ENCODE data around the gene HS3ST4. TPM values are rescaled to one million over a fixed set of nuclear protein-coding genes. Genes with fewer than 3 reads are reported as not detected.

The HS3ST4 gene
- total and polyA plus RNA-seq, 4 donors, result 4.2 to 18.3 (median 12.6) TPM

- WGBS (ENCODE audit: insufficient coverage), result 58% methylated on average over 1 of the region's 2 CpGs
- Histone ChIP-seq H3K9me3 (ENCODE audit: control insufficient read depth, insufficient read depth, low read length) (no peaks in the 10 kb centered on the region), H3K27ac (ENCODE audit: low read depth, low read length) (no peak overlapping the region), H3K4me3 (ENCODE audit: low read depth, low read length) (no peak overlapping the region), H3K36me3 (ENCODE audit: control insufficient read depth, insufficient read depth, low read length) (no peaks in the 10 kb centered on the region), H3K4me1 (ENCODE audit: control insufficient read depth, insufficient read depth, low read length) (no peaks in the 10 kb centered on the region), H3K27me3 (ENCODE audit: control insufficient read depth, insufficient read depth, low read length) (no peaks in the 10 kb centered on the region)
- DNase-seq (ENCODE audit: low read depth in 4 of 6, low spot score in 6 of 6), result no peak
Measured at GRCh38 chr16:25835126-25835525, 143.4 kb downstream of the HS3ST4 start.

DNA sequence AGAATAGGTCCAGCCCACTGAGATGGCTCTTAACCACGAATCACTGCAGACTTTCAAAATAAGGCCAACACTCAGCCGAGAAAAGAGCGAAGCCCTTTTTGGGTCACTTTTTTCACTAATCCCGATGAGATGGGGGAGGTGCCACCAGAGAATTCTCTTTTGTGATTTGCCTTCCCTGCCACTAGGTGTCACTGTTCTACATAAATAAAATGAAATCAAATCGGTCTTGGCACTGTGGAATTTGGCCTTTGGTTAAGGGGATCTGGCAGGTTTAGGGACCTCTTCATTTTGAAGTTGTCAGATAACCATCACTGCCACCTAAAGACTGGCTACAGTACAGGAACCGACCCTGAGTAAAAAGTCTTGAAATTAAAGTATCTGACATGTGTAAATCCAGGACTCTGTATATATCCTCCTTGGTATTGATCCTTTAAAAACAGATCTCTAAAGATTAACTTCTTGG, 147.0 kb downstream of the HS3ST4 start:
- Histone ChIP-seq H3K4me1 (ENCODE audit: control insufficient read depth, insufficient read depth, low read length) (no peaks in the 10 kb centered on the region), H3K9me3 (ENCODE audit: control insufficient read depth, insufficient read depth, low read length) (no peaks in the 10 kb centered on the region), H3K36me3 (ENCODE audit: control insufficient read depth, insufficient read depth, low read length) (no peaks in the 10 kb centered on the region), H3K4me3 (ENCODE audit: low read depth, low read length) (no peak overlapping the region), H3K27me3 (ENCODE audit: control insufficient read depth, insufficient read depth, low read length) (no peaks in the 10 kb centered on the region), H3K27ac (ENCODE audit: low read depth, low read length) (no peak overlapping the region)
- WGBS (ENCODE audit: insufficient coverage), result no CpG with 5 or more reads among the region's 6 CpGs
- peak; percentile 28 to 92 (median 49) for DNase-seq (ENCODE audit: low read depth in 4 of 6, low spot score in 6 of 6)

- no peaks in the 10 kb centered on the region for H3K36me3 ChIP-seq (ENCODE audit: control insufficient read depth, insufficient read depth, low read length)
- H3K27me3 ChIP-seq (ENCODE audit: control insufficient read depth, insufficient read depth, low read length), result no peaks in the 10 kb centered on the region
- no peak overlapping the region for H3K4me3 ChIP-seq (ENCODE audit: low read depth, low read length)
- H3K9me3 ChIP-seq (ENCODE audit: control insufficient read depth, insufficient read depth, low read length), result no peaks in the 10 kb centered on the region
- DNase-seq (ENCODE audit: low read depth in 4 of 6, low spot score in 6 of 6), result peak in 2 of 6 donors; percentile 53 to 61
- H3K4me1 ChIP-seq (ENCODE audit: control insufficient read depth, insufficient read depth, low read length), result no peaks in the 10 kb centered on the region
- WGBS (ENCODE audit: insufficient coverage), result no CpG with 5 or more reads among the region's 3 CpGs
- H3K27ac ChIP-seq (ENCODE audit: low read depth, low read length), result no peak overlapping the region
Measured at GRCh38 chr16:25841761-25842160, 150.0 kb downstream of the HS3ST4 start.

DNA sequence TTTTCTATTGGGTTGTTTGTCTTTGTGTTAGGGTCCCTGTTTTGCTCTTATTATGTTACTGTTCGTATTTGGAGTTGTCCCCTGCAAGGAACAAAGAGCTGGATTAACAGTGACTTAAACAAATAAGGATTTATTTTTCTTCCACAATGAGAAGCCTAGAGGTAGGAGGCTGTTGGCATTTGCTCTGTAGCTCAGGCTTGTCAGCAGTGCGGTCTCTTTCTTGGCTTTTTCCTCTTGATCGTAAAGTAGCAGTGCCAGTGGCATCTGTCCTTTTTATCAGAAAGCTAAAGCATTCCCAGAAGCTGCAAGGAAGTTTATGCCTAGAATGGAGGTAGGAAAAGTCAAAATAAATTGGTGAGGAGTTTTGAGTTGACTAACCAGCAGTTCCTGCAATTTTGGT, 154.1 kb downstream of the HS3ST4 start:
- no peak overlapping the region for H3K4me3 ChIP-seq (ENCODE audit: low read depth, low read length)
- DNase-seq (ENCODE audit: low read depth in 4 of 6, low spot score in 6 of 6), result peak in 1 of 6 donors; percentile 53
- 28% methylated on average over 2 of the region's 3 CpGs for WGBS (ENCODE audit: insufficient coverage)
- H3K27me3 ChIP-seq (ENCODE audit: control insufficient read depth, insufficient read depth, low read length), result no peaks in the 10 kb centered on the region
- no peak overlapping the region for H3K27ac ChIP-seq (ENCODE audit: low read depth, low read length)
- no peaks in the 10 kb centered on the region for H3K36me3 ChIP-seq (ENCODE audit: control insufficient read depth, insufficient read depth, low read length)
- no peaks in the 10 kb centered on the region for H3K4me1 ChIP-seq (ENCODE audit: control insufficient read depth, insufficient read depth, low read length)
- H3K9me3 ChIP-seq (ENCODE audit: control insufficient read depth, insufficient read depth, low read length), result no peaks in the 10 kb centered on the region

DNA sequence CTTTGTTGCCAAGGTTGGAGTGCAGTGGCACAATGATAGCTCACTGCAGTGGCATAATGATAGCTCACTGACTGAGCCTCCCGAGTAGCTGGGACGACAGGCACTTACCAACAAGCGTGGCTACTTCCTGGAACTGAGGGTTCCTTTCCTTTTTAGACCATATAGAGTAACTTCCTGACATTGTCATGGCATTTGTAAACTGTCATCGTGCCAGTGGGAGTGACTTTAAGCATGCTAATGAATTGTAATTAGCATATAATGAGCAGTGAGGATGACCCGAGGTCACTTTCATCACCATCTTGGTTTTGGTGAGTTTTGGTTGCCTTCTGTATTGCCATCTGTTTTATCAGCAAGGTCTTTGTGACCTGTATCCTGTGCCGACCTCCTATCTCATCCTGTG, 162.4 kb downstream of the HS3ST4 start:
- H3K36me3 ChIP-seq (ENCODE audit: control insufficient read depth, insufficient read depth, low read length), result no peaks in the 10 kb centered on the region
- no peak for DNase-seq (ENCODE audit: low read depth in 4 of 6, low spot score in 6 of 6)
- WGBS (ENCODE audit: insufficient coverage), result 45% methylated on average over 3 of the region's 6 CpGs

DNA sequence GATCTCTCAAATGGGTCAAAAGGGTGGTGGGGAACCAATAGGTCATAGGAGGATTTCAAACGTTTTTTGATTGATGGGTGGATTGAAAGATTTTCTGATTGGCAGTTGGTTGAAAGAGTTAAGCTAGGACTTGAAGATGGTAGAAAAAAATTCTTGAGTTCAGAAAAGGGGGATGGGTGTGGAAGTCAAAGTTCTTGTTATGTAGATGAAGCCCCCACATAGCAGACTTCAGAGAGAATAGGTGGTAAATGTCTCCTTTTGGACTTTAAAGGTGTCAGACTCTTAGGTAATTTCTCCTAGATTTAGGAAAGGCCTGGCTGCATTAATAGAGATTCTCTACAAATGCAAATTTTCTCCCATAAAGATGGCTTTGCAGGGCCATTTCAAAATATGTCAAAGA, 163.3 kb downstream of the HS3ST4 start:
- no peaks in the 10 kb centered on the region for H3K9me3 ChIP-seq (ENCODE audit: control insufficient read depth, insufficient read depth, low read length)
- no peaks in the 10 kb centered on the region for H3K27me3 ChIP-seq (ENCODE audit: control insufficient read depth, insufficient read depth, low read length)
- DNase-seq (ENCODE audit: low read depth in 4 of 6, low spot score in 6 of 6), result no peak
- WGBS (ENCODE audit: insufficient coverage), result 0% methylated on average over 1 of the region's 1 CpG
- no peaks in the 10 kb centered on the region for H3K36me3 ChIP-seq (ENCODE audit: control insufficient read depth, insufficient read depth, low read length)
- H3K4me1 ChIP-seq (ENCODE audit: control insufficient read depth, insufficient read depth, low read length), result no peaks in the 10 kb centered on the region
- no peak overlapping the region for H3K27ac ChIP-seq (ENCODE audit: low read depth, low read length)
- H3K4me3 ChIP-seq (ENCODE audit: low read depth, low read length), result no peak overlapping the region

More for the DNA sequence above, 162.4 kb downstream of the HS3ST4 start:
- H3K9me3 ChIP-seq (ENCODE audit: control insufficient read depth, insufficient read depth, low read length), result no peaks in the 10 kb centered on the region
- H3K4me3 ChIP-seq (ENCODE audit: low read depth, low read length), result no peak overlapping the region
- H3K4me1 ChIP-seq (ENCODE audit: control insufficient read depth, insufficient read depth, low read length), result no peaks in the 10 kb centered on the region
- H3K27me3 ChIP-seq (ENCODE audit: control insufficient read depth, insufficient read depth, low read length), result no peaks in the 10 kb centered on the region
- H3K27ac ChIP-seq (ENCODE audit: low read depth, low read length), result no peak overlapping the region

DNA sequence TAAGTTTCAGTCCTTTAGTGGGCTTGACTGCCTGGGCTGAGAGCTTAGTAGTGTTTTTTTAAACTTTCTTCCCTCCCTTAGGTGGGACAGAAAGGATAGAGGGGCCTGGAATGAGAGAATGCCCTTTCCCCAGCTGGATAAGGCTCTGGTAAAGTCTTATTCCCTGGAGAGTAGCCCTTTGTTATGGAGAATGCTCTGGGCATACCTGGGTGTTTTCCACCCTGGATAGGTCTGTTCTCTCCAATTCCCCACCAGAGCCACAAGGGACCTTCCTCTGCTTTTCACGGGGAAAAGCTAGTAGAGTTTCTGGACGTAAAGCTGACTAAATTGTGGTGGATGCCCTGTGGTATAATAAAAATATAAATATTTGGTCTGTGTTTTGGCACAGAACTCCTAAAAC, 164.1 kb downstream of the HS3ST4 start:
- no peak overlapping the region for H3K4me3 ChIP-seq (ENCODE audit: low read depth, low read length)
- no peaks in the 10 kb centered on the region for H3K36me3 ChIP-seq (ENCODE audit: control insufficient read depth, insufficient read depth, low read length)
- WGBS (ENCODE audit: insufficient coverage), result no CpG with 5 or more reads among the region's 2 CpGs
- no peaks in the 10 kb centered on the region for H3K4me1 ChIP-seq (ENCODE audit: control insufficient read depth, insufficient read depth, low read length)
- no peaks in the 10 kb centered on the region for H3K9me3 ChIP-seq (ENCODE audit: control insufficient read depth, insufficient read depth, low read length)
- no peak overlapping the region for H3K27ac ChIP-seq (ENCODE audit: low read depth, low read length)
- DNase-seq (ENCODE audit: low read depth in 4 of 6, low spot score in 6 of 6), result no peak
- H3K27me3 ChIP-seq (ENCODE audit: control insufficient read depth, insufficient read depth, low read length), result no peaks in the 10 kb centered on the region

- 100% methylated on average over 1 of the region's 3 CpGs for WGBS (ENCODE audit: insufficient coverage)
- DNase-seq (ENCODE audit: low read depth in 4 of 6, low spot score in 6 of 6), result no peak
- H3K4me3 ChIP-seq (ENCODE audit: low read depth, low read length), result no peak overlapping the region
Measured at GRCh38 chr16:25859645-25860044, 167.9 kb downstream of the HS3ST4 start.

DNA sequence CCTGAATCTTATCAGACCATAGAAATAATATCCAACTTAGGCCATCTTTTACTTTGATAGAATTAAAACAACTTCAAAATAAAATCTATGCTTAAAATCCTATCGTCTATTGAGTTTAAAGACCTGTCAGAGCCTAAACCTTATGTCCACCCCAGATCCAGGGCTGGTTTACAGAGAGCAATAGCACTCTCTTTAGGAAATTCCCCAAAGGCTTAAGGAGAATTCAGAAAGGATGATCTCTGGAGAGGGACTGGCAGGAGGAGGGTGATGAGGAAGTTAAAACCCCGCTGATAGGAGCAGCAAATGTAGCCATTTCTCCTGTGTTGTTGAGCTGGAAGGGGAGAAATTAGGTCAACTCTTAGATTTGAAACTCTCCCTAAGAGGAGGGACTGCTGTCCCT, 175.3 kb downstream of the HS3ST4 start:
- no CpG with 5 or more reads among the region's 2 CpGs for WGBS (ENCODE audit: insufficient coverage)
- no peaks in the 10 kb centered on the region for H3K27me3 ChIP-seq (ENCODE audit: control insufficient read depth, insufficient read depth, low read length)

More at GRCh38 chr16:25859645-25860044, 167.9 kb downstream of the HS3ST4 start:
- H3K27me3 ChIP-seq (ENCODE audit: control insufficient read depth, insufficient read depth, low read length), result no peaks in the 10 kb centered on the region
- no peaks in the 10 kb centered on the region for H3K36me3 ChIP-seq (ENCODE audit: control insufficient read depth, insufficient read depth, low read length)
- H3K9me3 ChIP-seq (ENCODE audit: control insufficient read depth, insufficient read depth, low read length), result no peaks in the 10 kb centered on the region
- H3K4me1 ChIP-seq (ENCODE audit: control insufficient read depth, insufficient read depth, low read length), result no peaks in the 10 kb centered on the region
- no peak overlapping the region for H3K27ac ChIP-seq (ENCODE audit: low read depth, low read length)

GRCh38 chr16:25868106-25868505, 176.3 kb downstream of the HS3ST4 start:
- DNase-seq (ENCODE audit: low read depth in 4 of 6, low spot score in 6 of 6), result peak in 1 of 6 donors; percentile 89
- H3K4me3 ChIP-seq (ENCODE audit: low read depth, low read length), result no peak overlapping the region
- H3K27me3 ChIP-seq (ENCODE audit: control insufficient read depth, insufficient read depth, low read length), result no peaks in the 10 kb centered on the region
- no peaks in the 10 kb centered on the region for H3K9me3 ChIP-seq (ENCODE audit: control insufficient read depth, insufficient read depth, low read length)
- H3K36me3 ChIP-seq (ENCODE audit: control insufficient read depth, insufficient read depth, low read length), result no peaks in the 10 kb centered on the region
- H3K27ac ChIP-seq (ENCODE audit: low read depth, low read length), result no peak overlapping the region
- WGBS (ENCODE audit: insufficient coverage), result 49% methylated on average over 3 of the region's 6 CpGs
- H3K4me1 ChIP-seq (ENCODE audit: control insufficient read depth, insufficient read depth, low read length), result no peaks in the 10 kb centered on the region

More for the DNA sequence above, 175.3 kb downstream of the HS3ST4 start:
- DNase-seq (ENCODE audit: low read depth in 4 of 6, low spot score in 6 of 6), result no peak
- Histone ChIP-seq H3K4me3 (ENCODE audit: low read depth, low read length) (no peak overlapping the region), H3K4me1 (ENCODE audit: control insufficient read depth, insufficient read depth, low read length) (no peaks in the 10 kb centered on the region), H3K36me3 (ENCODE audit: control insufficient read depth, insufficient read depth, low read length) (no peaks in the 10 kb centered on the region), H3K27ac (ENCODE audit: low read depth, low read length) (no peak overlapping the region), H3K9me3 (ENCODE audit: control insufficient read depth, insufficient read depth, low read length) (no peaks in the 10 kb centered on the region)

Data from spinal cord (tissue), 10 donors.